HFFc6 (cell line): ENCODE results near the gene PRKG1. TPM values are rescaled to one million over a fixed set of nuclear protein-coding genes. Genes with fewer than 3 reads are reported as not detected.

Experiments used
- DNase-seq: peaks from one replicate; pipeline ENCODE4 v3.0.0-alpha.2; 2018
- H3K27ac Mint-ChIP-seq: 2 replicates; pipeline ENCODE4 v1.8.0; 2020; ENCODE audit warnings: mild to moderate bottlenecking, mixed read lengths
- H3K27me3 Mint-ChIP-seq: 2 replicates; pipeline ENCODE4 v1.8.0; 2021; ENCODE audit warnings: mild to moderate bottlenecking, moderate library complexity, mixed read lengths; ENCODE audit not compliant: insufficient read depth
- H3K36me3 Mint-ChIP-seq: 2 replicates; pipeline ENCODE4 v1.8.0; 2021; ENCODE audit warnings: low read depth, mixed read lengths
- H3K4me1 Mint-ChIP-seq: 2 replicates; pipeline ENCODE4 v1.8.0; 2020; ENCODE audit warnings: low read depth, mixed read lengths
- H3K4me3 Mint-ChIP-seq: 2 replicates; pipeline ENCODE4 v1.8.0; 2020; ENCODE audit warnings: mild to moderate bottlenecking, moderate library complexity, mixed read lengths
- H3K9me3 Mint-ChIP-seq: 2 replicates; pipeline ENCODE4 v1.8.0; 2020; ENCODE audit warnings: mild to moderate bottlenecking, mixed read lengths
- CTCF ChIP-seq: fragments of 200-600 bp; sonication (generic); IDR thresholded peaks from 2 replicates; pipeline ENCODE4 v1.5.0; 2021; ENCODE audit warnings: antibody characterized with exemption, mild to moderate bottlenecking
- total RNA-seq, 6 experiments: library from RNA; stranded (reverse); fragmentation: NEBNext Ultra II Directional; extraction: Animal tissue kit (Norgen Biotek cat#: 25700); gene quantifications; 2 replicates in 1 of 6; 3 replicates in 5 of 6; pipeline ENCODE4 v1.2.3, GENCODE V29; 2021

PRKG1 gene
- total RNA-seq, 6 experiments from 2014 or later = 9.3 to 10.1 (median 9.8) TPM

GRCh38 chr10:52284416-52285013, 1210.2 kb downstream of the PRKG1 start:
- DNase-seq = no peak
- Mint-ChIP-seq H3K27me3 (peaks cover 2% of the 10 kb centered on the region; the same call in 1 of the 2 replicates), H3K4me3 (no peak overlapping the region), H3K4me1 (peaks cover 15% of the 10 kb centered on the region; the same call in 1 of the 2 replicates), H3K27ac (no peak overlapping the region), H3K9me3 (no peaks in the 10 kb centered on the region), H3K36me3 (no peaks in the 10 kb centered on the region)
- no peak for TF ChIP-seq CTCF

GRCh38 chr10:52287866-52288265, 1213.6 kb downstream of the PRKG1 start:
- H3K27me3 Mint-ChIP-seq = peaks cover 2% of the 10 kb centered on the region; the same call in 1 of the 2 replicates
- H3K9me3 Mint-ChIP-seq = no peaks in the 10 kb centered on the region
- H3K27ac Mint-ChIP-seq = no peak overlapping the region
- no peak for TF ChIP-seq CTCF
- H3K4me3 Mint-ChIP-seq = no peak overlapping the region
- DNase-seq = no peak
- no peaks in the 10 kb centered on the region; the same call in 1 of the 2 replicates for H3K36me3 Mint-ChIP-seq
- peaks cover 7% of the 10 kb centered on the region; the same call in 1 of the 2 replicates for H3K4me1 Mint-ChIP-seq

GRCh38 chr10:52297747-52298146, 1223.5 kb downstream of the PRKG1 start:
- no peak for DNase-seq
- Mint-ChIP-seq H3K27ac (no peak overlapping the region), H3K27me3 (peaks cover 1% of the 10 kb centered on the region; the same call in 1 of the 2 replicates), H3K36me3 (peaks cover 5% of the 10 kb centered on the region; the same call in 1 of the 2 replicates), H3K9me3 (no peaks in the 10 kb centered on the region), H3K4me3 (no peak overlapping the region), H3K4me1 (peaks cover 7% of the 10 kb centered on the region)
- TF ChIP-seq CTCF = no peak

GRCh38 chr10:52300599-52301277, 1226.5 kb downstream of the PRKG1 start:
- H3K27ac Mint-ChIP-seq = no peak overlapping the region
- DNase-seq = no peak
- H3K27me3 Mint-ChIP-seq = no peaks in the 10 kb centered on the region
- no peak overlapping the region for H3K4me3 Mint-ChIP-seq
- H3K9me3 Mint-ChIP-seq = no peaks in the 10 kb centered on the region
- peaks cover 7% of the 10 kb centered on the region for H3K4me1 Mint-ChIP-seq
- no peak for TF ChIP-seq CTCF
- H3K36me3 Mint-ChIP-seq = peaks cover 5% of the 10 kb centered on the region; the same call in 1 of the 2 replicates

- DNase-seq = peak; percentile 57
- Mint-ChIP-seq H3K4me3 (peak overlapping the region; percentile 82), H3K27me3 (peaks cover 2% of the 10 kb centered on the region; the same call in 1 of the 2 replicates), H3K9me3 (no peaks in the 10 kb centered on the region), H3K27ac (peak overlapping the region; percentile 64), H3K36me3 (no peaks in the 10 kb centered on the region), H3K4me1 (peaks cover 51% of the 10 kb centered on the region)
- peak; percentile 91 for TF ChIP-seq CTCF
Observed at GRCh38 chr10:52308251-52309031, 1234.2 kb downstream of the PRKG1 start.
